Stimulated activated CD4-positive, alpha-beta T cell treated with anti-CD3 and anti-CD28 coated beads, Interleukin-4, amount 100 ng/mL, for 24 hours (primary cell): ENCODE data around the gene FBXL3.
"Not testable (repeated sequence)": the region's sequence is repeated elsewhere in the genome, so short reads cannot be mapped to it uniquely, and the experiment has no call there.

ENCODE experiments used
- DNase-seq: peaks from one replicate; pipeline ENCODE4 v3.0.0-alpha.2; 2020

Gene FBXL3

DNA sequence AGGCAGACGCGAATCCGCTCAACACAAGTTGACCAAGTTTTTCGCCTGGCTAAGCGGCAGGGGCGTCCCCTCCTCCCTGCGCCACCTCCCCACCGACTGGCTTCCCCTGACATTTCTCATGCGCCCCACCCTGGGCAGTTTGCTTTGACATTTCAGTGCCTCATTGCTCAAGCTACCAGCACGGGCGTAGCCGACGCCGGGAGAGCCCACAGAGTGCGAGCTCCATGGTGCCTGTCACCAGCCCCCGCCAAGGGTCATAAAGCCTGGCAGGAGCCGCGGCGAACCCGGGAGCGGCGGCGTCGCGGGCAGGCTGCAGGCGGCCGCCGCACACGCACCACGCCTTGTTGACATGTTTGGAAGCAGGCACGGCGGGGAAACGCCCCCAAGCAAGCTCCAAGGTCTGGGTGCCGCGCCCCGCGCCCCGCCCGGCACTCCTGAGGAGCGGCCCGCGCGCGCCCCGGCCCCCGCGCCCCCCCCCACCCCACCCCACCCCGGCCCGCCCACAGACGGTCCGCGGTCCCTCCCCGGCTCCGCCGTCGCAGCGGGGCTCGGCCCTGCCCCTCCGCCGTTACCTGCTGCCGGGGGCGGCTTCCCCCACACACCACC lies 601 bp downstream of the FBXL3 start:
- peak; percentile 70 for DNase-seq

DNA sequence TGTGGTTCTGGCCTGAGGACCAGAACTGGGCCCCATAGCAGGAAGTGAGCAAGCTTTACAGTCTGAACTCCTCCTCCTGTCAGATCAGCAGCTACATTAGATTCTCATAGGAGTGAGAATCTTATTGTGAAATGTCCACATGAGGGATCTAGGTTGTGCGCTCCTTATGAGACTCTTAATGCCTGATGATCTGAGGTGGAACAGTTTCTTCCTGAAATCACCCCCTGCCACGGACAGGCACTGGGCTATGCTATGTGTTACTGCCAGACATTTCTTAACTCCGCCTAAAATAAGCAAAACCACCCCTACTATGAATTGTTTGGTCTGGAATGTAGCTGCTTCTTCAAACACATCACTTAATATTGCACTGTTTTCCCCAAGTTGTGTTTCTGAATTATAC lies 4.6 kb downstream of the FBXL3 start:
- DNase-seq, result no peak

DNA sequence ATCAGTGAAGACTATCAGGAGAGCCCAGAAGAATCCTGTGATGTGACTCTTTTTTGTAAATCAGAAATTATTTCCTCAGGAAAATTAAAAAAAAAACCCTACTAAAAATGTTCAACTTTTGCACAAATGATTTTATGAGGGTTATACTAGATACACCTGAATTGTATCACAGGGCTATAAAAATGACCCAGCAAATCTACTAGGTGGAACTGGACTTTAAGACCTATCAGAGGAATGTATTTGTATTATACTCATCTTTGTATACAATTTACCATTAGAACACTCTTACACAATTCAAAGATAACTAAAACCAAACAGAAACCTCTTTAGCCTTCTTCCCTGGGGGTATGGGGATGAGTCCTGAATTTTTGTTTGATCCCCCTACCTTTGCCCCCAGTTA lies 7.2 kb downstream of the FBXL3 start:
- DNase-seq, result no peak

DNA sequence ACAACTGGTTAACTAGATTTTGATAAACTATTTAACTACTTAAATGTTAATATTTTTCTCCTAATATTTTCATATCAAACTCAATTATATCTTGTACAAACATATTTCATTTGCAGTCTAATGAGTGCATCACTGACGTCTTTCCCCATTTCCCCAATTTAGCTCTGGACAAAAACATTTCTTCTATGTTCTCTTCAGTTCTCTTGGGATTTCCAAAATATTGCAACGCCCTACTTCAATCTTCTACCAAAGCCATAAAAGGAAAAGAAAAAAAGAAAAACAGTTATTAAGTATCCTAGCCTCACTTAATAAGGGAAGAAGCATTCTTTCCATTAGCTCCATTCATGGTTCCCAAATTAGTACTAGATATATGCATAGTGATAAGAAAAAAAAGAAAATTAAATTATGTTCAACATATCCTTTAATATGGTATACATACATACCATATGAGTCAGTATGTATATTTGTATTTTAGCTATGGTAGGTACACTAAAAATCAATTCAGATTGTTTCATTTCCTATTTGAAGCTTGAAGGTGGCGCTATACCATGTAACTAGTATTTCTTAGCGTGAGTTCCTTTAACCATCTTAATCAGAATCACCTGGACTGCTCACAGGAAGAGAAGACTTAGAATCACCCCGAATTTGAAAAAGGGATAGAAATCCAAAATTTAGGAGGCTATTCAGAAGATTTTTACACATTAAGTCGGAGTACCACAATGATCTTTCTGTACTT lies 9.9 kb downstream of the FBXL3 start:
- DNase-seq, result no peak

DNA sequence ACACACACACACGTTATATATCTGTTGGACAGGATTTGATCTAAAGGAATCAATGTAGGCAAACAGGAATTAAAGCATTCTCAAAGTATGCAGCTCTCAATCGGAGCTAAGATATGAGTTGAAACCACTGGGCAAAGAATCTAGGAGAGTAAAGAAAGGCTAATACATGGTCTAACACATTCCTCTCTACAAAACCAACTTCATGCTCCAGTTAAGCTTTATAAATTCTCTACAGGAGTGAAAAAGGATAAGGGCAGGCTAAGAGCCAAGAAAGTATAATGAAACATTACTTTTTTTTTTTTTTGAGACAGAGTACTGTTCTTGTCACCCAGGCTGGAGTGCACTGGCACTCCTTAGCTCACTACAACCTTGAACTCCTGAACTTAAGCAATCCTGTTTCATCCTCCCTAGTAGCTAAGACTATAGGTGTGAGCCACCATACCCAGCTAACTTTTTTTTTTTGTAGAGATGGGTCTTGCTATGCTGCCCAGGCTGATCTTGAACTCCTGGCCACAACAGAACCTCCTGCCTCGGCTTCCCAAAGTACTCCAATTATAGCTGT lies 10.6 kb downstream of the FBXL3 start:
- no peak for DNase-seq

DNA sequence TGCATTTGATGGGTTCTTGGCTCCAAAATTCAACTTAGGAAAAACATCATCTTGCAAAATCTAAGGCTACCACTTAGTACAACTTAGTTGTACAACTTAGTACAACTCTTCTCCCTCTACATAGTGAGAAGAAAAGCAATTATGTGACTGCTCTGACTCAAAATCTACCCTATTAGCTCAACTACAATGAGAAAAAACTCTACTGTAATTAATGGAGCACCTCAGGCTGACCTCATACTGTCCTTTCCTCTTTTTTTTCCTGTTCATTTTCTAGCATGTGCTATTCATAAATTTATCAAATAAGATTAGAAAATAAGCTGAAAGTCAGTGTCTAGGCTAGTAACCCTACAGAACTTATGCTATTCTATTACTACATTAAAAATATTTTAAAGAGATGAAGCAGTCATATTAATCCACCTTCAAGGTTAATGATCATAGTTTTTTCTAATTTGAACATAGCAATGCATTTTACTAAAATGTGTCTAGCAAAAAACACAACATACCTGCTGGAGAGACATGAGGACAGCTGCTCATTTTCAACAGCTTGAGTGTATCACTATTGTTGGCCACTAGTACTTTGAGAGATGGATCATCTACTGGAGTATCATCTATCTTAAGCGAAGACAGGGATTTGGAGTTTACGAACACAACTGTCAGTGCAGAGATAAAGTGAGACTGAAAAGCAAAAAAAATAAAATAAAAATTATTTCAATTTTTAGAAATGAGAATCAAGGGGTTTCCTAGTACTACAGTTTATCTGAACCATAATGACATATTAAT lies 11.9 kb downstream of the FBXL3 start:
- no peak for DNase-seq

DNA sequence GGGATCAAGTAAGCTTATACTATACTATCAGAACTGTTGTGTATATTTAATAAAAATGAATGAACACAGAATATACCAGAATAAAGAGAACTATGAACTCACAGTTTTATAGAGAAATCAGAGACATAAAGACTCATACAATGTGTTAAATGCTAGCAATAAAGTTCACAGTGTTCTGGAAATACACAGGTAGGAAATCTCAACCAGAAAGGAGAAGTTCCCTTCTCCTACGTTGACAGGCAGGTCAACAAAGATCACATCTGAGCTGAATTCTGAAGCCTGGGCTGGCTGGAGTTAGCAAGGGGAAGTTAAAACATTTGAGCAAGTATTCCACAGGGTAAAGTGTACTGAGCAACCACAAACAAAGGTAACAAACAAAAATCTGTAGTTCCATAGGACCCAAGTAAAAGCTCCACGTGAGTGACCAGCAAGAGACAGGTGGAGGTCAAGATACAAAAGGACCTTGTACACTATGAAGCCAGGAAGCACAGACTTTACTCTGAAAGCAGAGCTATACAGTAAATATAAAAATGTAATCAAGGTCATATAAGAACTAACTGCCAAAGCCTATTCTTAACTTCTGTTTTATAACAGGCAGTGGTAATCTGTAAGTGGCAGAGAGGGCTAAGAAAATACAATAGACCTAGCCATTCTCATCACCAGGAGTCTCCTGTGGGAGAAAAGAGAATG lies 13.0 kb downstream of the FBXL3 start:
- no peak for DNase-seq

DNA sequence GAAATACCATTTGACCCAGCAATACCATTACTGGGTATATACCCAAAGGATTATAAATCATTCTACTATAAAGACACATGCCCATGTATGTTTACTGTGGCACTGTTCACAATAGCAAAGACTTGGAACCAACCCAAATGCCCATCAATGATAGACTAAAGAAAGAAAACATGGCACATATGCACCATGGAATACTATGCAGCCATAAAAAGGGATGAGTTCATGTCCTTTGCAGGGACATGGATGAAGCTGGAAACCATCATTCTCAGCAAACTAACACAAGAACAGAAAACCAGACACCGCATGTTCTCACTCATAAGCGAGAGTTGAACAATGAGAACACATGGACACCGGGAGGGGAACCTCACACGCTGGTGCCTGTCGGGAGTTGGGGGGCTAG lies 17.2 kb downstream of the FBXL3 start:
- not testable (repeated sequence) for DNase-seq

DNA sequence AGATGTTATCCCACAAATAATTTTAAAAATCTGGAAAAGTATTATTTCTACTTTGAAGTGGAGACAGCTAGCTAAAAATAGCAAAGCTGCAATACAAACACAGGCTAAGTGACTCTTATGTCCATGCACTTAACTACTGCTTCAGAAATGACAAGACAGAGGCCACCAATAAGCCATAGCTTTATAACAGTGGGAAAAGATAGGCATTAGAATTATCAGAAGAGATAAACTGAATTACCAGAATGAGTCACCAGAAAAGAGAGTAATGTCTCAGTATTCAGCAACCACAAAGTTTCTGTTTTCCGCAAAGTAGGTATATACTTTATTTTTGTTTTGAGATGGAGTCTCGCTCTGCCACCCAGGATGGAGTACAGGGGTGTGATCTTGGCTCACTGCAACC lies 17.9 kb downstream of the FBXL3 start:
- DNase-seq, result no peak

DNA sequence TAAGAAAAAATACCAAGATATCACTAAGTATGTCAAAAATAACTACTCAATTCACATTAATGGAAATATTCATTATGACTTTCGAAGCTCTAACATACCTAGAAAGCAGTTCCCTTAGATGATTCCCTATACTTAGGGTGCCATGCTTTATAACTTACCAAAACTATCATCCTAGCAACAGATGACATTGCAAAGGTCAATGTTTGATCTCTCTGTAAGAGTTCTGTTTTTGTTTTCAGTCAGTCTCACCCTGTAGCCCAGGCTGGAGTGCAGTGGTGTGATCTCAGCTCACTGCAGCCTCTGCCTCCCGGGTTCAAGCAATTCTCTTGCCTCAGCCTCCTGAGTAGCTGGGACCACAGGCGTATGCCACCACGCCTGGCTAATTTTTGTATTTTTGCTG lies 18.6 kb downstream of the FBXL3 start:
- not testable (repeated sequence) for DNase-seq

DNA sequence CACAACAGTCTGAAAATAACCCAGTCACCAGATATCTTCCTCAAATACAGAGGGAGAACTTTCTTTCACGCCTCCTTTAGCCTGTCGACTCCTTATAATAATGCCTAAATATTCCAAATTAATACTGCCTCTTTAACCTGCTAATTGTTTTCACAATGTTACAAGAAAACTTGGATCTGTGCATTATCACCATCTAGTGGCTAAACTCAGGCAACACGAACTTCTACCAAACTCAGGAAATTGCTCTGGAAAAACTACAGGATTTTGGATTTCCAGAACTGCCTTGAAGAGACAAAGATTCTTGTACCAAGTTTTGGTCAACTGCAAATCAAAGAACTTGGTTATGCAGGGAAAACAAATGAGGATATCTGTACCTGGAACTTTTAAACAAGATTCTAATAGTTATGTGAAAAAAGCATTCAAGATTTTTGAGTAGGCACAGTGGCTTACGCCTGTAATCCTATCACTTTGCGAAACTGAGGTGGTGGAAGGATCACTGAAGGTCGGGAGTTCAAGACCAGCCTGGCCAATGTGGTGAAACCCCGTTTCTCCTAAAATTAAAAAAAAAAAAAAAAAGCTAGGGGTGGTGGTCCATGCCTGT lies 24.3 kb downstream of the FBXL3 start:
- no peak for DNase-seq

DNA sequence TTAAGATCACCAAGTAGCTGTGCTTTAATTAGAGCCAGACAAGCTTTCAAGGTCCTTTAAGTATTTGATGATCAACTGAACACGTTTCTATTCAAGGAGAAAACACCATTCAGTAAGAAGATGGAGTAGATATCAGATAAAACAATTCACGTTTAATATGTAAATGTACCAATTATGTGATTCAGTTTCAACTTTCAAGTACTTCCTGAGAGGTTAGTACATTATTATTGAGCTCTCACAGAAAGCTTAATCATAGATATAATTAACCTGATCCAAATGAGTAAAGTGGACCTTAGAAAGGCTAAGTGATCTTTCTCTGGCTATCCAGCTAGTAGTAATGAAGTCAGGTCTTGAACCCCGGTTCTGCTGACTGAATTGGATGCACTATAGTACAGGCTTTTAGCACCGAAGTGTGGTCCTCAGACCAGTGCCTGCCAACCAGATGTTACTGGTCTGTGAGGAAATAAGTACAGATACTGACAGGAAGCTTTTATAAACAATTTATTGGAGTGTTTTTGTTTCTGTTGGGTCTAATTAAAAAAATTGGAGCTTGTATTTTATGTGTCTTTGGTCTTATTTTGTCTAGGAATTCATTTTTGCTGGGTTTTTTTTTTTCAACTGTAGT lies 24.9 kb downstream of the FBXL3 start:
- no peak for DNase-seq

DNA sequence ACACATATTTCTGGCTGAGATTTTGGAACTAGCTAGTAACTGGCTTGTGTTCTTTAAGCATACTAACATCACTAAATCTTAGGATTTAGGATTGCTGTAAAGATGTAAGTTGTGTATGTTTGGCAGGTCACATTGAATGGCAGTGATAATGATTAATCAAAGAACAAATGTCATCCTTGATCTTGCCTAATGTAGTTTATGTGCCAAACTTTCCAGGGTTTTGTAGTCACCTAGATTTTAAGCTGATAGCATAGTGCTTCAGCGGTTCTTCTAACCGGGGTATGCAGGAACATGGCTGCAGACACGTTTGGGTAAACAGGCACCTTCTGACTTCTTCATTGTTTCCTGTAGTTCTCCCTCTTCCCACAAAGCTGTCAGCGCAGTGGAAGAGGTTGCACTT lies 25.4 kb downstream of the FBXL3 start:
- DNase-seq, result no peak

DNA sequence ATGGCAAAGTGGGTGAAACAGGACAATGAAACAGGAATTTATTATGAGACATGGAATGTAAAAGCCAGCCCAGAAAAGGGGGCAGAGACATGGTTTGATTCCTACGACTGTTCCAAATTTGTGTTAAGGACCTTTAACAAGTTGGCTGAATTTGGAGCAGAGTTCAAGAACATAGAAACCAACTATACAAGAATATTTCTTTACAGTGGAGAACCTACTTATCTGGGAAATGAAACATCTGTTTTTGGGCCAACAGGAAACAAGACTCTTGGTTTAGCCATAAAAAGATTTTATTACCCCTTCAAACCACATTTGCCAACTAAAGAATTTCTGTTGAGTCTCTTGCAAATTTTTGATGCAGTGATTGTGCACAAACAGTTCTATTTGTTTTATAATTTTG lies 26.5 kb downstream of the FBXL3 start:
- no peak for DNase-seq

DNA sequence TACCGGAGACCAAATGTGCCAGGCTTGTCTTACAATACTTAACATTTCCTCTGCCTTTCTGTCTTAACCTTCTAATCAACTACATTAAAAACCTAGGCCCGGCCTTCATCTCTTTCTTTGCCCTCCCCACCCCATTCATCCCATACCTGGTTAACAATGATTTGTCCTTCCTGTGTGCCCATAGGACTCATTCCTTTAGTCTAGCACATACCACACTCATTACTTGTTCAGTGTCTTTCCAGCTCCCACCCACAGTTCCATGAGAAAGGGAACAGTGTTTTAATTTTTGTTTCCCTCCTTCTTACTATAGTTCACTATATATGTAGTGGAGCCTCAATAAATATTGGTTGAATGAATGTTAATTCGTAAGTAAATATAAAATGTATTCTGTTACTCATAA lies 32.7 kb downstream of the FBXL3 start:
- DNase-seq, result no peak

DNA sequence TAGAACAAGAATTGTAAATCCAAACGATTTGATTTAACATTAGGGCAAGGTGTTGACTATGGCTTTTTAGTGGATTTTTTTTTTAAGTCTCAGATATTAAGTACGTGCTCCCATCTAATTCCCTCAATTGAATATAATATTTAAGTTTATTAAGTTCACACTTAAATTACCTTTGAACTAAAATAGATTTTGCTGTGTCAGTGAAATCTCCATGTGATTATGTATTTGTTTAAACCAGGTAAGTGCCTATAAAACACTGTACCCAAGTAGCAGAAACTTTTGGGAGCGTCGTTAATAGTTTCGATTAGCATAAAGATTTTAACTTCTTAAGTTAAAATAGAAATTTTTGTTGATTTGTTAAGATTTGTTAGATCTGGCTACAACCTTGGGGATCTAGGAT lies 33.5 kb downstream of the FBXL3 start:
- no peak for DNase-seq

DNA sequence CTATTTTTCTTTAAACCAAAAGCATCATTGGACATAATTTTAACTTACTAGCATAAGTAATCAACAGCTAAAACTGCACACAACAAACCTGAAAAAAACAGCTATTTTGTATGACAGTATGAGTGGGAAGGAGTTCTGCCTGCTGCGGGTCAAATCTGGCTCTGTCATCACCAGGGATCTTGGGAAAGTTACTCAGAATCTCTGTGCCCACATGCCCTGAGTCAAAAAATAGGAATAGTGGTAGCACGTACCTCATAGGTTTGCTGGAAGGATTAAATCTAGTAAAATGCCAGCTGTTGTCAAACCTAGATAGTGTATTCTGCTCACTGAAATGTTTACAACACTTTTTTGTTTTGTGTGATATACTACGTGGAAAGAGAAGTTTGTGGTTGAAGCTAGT lies 33.9 kb downstream of the FBXL3 start:
- no peak for DNase-seq

DNA sequence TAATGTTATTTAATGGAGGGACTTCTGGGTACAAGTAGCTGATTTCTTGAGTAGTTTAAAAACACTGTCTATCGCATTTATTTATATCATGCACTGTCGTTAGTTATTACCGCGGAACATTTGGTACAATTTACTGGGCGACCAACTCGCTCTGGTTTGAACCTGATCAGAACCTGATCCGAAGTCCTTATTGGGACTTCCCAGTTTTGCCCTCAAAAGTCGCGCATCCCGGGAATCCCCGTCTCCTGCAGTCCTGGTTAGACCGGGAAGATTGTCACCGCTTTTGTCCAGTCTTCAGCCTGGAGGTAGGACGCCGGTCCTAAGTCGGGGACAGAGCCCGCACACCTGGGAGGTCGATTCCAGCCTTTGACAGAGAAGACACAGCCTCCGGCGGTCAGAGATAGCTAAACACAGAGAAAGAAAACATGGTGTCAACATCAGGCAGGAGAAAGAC lies 34.4 kb downstream of the FBXL3 start:
- DNase-seq, result peak; percentile 13

DNA sequence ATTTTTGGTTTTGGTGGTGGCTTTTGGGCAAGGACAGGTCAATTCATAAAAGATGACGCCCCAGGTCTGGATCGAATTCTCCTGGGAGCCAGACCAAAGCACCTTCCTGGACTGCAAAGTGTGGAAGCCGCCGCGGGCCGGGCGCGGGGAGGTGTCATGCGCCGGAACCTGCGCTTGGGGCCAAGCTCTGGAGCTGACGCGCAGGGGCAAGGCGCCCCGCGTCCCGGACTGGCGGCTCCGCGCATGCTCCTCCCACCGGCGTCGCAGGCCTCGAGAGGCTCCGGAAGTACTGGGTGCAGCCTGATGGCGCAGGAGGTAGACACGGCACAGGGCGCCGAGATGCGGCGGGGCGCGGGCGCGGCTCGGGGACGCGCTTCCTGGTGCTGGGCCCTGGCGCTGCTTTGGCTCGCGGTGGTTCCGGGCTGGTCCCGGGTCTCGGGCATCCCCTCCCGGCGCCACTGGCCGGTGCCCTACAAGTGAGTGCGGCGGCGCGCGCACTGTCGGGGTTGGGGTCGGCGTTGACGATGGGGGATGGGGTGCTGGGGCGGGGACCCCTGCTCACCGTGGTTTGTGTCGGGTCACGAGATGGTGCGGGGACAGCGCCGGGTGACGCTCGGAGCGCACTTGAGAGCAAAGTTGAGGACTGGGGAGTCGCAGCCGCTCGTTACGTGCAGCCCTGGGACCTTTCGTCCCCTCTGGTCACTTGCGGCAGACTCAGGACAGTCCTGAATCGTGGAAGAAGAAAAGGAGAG lies 35.0 kb downstream of the FBXL3 start, which contains the start of gene CLN5:
Gene CLN5 (plus strand): TSS at position 286 of the 752 bp plus-strand sequence. CDS start 18 bp downstream, at position 304.
- peak; percentile 94 for DNase-seq

DNA sequence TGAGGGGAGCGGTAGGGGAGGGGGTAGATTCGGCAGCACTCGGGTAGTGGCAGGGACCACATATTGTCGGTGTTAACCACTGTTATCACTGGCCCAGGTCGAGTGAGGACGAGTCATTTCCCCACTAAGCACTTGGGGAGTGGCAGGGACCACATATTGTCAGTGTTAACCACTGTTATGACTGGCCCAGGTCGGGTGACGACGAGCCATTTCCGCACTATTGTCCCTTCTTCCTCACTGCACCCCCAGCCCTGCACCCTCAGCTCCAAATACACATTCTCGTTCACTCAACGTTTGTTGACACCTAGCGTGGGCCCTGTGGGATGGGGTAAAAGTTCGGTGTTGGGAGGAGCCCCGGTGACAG lies 35.5 kb downstream of the FBXL3 start:
- peak; percentile 76 for DNase-seq

DNA sequence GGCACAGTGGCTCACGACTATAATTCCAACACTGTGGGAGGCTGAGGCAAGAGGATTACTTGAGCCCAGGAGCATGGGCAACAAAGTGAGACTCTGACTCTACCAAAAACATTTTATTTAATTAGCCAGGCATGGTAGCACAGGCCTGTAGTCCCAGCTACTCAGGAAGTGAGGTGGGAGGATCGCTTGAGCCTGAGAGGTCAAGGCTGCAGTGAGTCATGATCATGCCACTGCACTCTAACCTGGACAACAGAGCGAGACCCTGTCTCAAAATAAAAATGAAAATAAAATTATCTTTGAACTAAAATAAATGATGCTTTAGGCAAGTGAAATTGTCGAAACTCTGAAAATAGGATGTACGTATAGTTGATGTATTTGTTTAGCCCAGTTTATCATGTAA lies 43.3 kb downstream of the FBXL3 start:
- DNase-seq, result no peak
